ENCODE measurements around the gene ERF.
A peak's percentile ranks its signal among the peaks of the same experiment; 100 is the strongest.

ERF gene

GRCh38 chr19:42254850-42255765 is at the start of gene ERF:
Gene ERF (minus strand): TSS chr19:42255128. CDS start chr19:42254999, 129 bp downstream.
- peak; percentile 84 to 85 for ATAC-seq

GRCh38 chr19:42303876-42304275 is 48.9 kb upstream of the ERF start:
- ATAC-seq: no peak

- no peak for ATAC-seq
Observed at GRCh38 chr19:42303101-42303464, 48.2 kb upstream of the ERF start.

GRCh38 chr19:42301646-42302203 is 46.8 kb upstream of the ERF start, which contains the start of gene PRR19:
Gene PRR19 (plus strand): TSS chr19:42302132. CDS start chr19:42309585, 7,453 bp downstream.
- peak; percentile 5 to 23 for ATAC-seq

- no peak for ATAC-seq
Observed at GRCh38 chr19:42297039-42297438, 42.1 kb upstream of the ERF start.

- ATAC-seq: peak; percentile 86 to 90
Observed at GRCh38 chr19:42295831-42296525, 41.0 kb upstream of the ERF start.

GRCh38 chr19:42295342-42295741 is 40.4 kb upstream of the ERF start:
- ATAC-seq: no peak

- ATAC-seq: no peak
Observed at GRCh38 chr19:42294471-42295137, 39.7 kb upstream of the ERF start.

- ATAC-seq: no peak
Observed at GRCh38 chr19:42293948-42294347, 39.0 kb upstream of the ERF start.

GRCh38 chr19:42293540-42293939 is 38.6 kb upstream of the ERF start:
- ATAC-seq: no peak

GRCh38 chr19:42292963-42293362 is 38.0 kb upstream of the ERF start:
- no peak for ATAC-seq

GRCh38 chr19:42292042-42292960 is 37.4 kb upstream of the ERF start:
- ATAC-seq: no peak

GRCh38 chr19:42291435-42291810 is 36.5 kb upstream of the ERF start:
- no peak for ATAC-seq

GRCh38 chr19:42290523-42291434 is 35.9 kb upstream of the ERF start:
- peak; percentile 70 to 71 for ATAC-seq

- ATAC-seq: no peak
Observed at GRCh38 chr19:42290136-42290522, 35.2 kb upstream of the ERF start.

- ATAC-seq: no peak
Observed at GRCh38 chr19:42289556-42290041, 34.7 kb upstream of the ERF start.

- ATAC-seq: no peak
Observed at GRCh38 chr19:42288881-42289555, 34.1 kb upstream of the ERF start.

GRCh38 chr19:42288387-42288786 is 33.5 kb upstream of the ERF start:
- ATAC-seq: no peak

- no peak for ATAC-seq
Observed at GRCh38 chr19:42287827-42288107, 32.8 kb upstream of the ERF start.
